Transverse colon (tissue), 4 donors: ENCODE measurements around the gene PJVK. TPM values are rescaled to one million over a fixed set of nuclear protein-coding genes. Genes with fewer than 3 reads are reported as not detected.

Source experiments
- DNase-seq: peaks from one replicate; pipeline ENCODE4 v3.0.0-alpha.2; 2019
- H3K27ac ChIP-seq, 4 donors: fragments of 200-600 bp; sonication (generic); 2 replicates each; pipeline ENCODE4 v1.5.1; 2016 to 2018; ENCODE audit warnings: inconsistent platforms in 4 of 4
- H3K27me3 ChIP-seq: fragments of 200-600 bp; sonication (generic); 2 replicates; pipeline ENCODE4 v1.5.1; 2017; ENCODE audit warnings: inconsistent platforms
- H3K36me3 ChIP-seq, 4 donors: fragments of 200-600 bp; sonication (generic); 2 replicates each; pipeline ENCODE4 v1.5.1; 2017 to 2019; ENCODE audit warnings: inconsistent platforms in 4 of 4
- H3K4me1 ChIP-seq, 4 donors: fragments of 200-600 bp; sonication (generic); 2 replicates each; pipeline ENCODE4 v1.5.1; 2017 to 2020; ENCODE audit warnings: inconsistent platforms in 4 of 4
- H3K4me3 ChIP-seq, 4 donors: fragments of 200-600 bp; sonication (generic); 1 replicate in 1 of 4; 2 replicates in 3 of 4; pipeline versions ENCODE4 v1.5.1 to v1.6.1; 2017 to 2019; ENCODE audit warnings: inconsistent platforms in 4 of 4
- H3K9me3 ChIP-seq, 2 donors: fragments of 200-600 bp; sonication (generic); 2 replicates each; pipeline ENCODE4 v1.5.1; 2017 to 2019; ENCODE audit warnings: inconsistent platforms in 2 of 2
- CTCF ChIP-seq, 5 experiments: fragments of 200-600 bp in 3 of 5; fragments of 450-650 bp in 2 of 5; sonication (generic) in 3 of 5; IDR thresholded peaks; 1 replicate in 2 of 5; 2 replicates in 3 of 5; pipeline ENCODE4 v1.5.1; 2016 to 2017; ENCODE audit warnings: antibody characterized with exemption in 5 of 5, inconsistent platforms in 3 of 5, mild to moderate bottlenecking in 2 of 5, moderate library complexity in 1 of 5
- EP300 ChIP-seq: sonication (generic); formaldehyde crosslinking; IDR thresholded peaks from one replicate; pipeline ENCODE4 v1.6.1; 2017; ENCODE audit warnings: antibody characterized with exemption, low read depth
- POLR2A ChIP-seq: fragments of 450-650 bp; IDR thresholded peaks from one replicate; pipeline ENCODE4 v1.6.1; 2016; ENCODE audit warnings: antibody characterized with exemption, mild to moderate bottlenecking, moderate library complexity
- POLR2AphosphoS5 ChIP-seq, 3 donors: sonication (generic); formaldehyde crosslinking; IDR thresholded peaks; one replicate each; pipeline ENCODE4 v1.6.1; 2016; ENCODE audit warnings: antibody characterized with exemption in 3 of 3
- WGBS, 2 donors: methylation state at CpG; one replicate each; pipeline ENCODE4 v1.1.5; 2018; ENCODE audit warnings: low coverage in 1 of 2; 5-methylcytosine and 5-hydroxymethylcytosine counted together
- in situ Hi-C, 4 donors: fragments of 200-750 bp; cut with MboI; loops; one replicate each; pipeline versions ENCODE4 v1.15.0 to v1.15.1; 2017; ENCODE audit warnings: low sequenced_read_pairs in 3 of 4, low pct_ligation_motif_present in 1 of 4, low pct_unique_long_range_greater_than_20kb in 1 of 4
- intact Hi-C: fragments of 100-400 bp; cut with DNase I; formaldehyde crosslinking; loops from one replicate; pipeline ENCODE4 v1.15.1; 2023; ENCODE audit warnings: low total_unique reads
- total RNA-seq, 4 donors: library from RNA; depleted of rRNA; stranded (reverse); fragments of >200 nt; gene quantifications; one replicate each; pipeline ENCODE4 v1.1.0, GENCODE V29; 2016

The PJVK gene
- 1 to 10 TPM in 2 of 4 donors, not detected in 2; 1.6 to 3.2 TPM for total RNA-seq

- intact Hi-C loops, result loop anchor here (2.0 kb wide), 1 partner anchor 28 kb away; the partner anchor contains the start of gene FKBP7
Observed at GRCh38 chr2:178450774-178451525, at the start of gene PJVK, which contains the start of gene PRKRA. Gene PJVK (plus strand): TSS chr2:178451378. CDS start chr2:178453410, 2,032 bp downstream. Gene PRKRA (minus strand): TSS chr2:178451175. CDS start chr2:178451030, 145 bp downstream.

GRCh38 chr2:178401994-178402437, 49.2 kb upstream of the PJVK start:
- intact Hi-C loops, result no loop called here
- in situ Hi-C loops, result loop anchor here (25.0 kb wide), 2 partner anchors 265 to 290 kb away; partner anchors contain the start of gene RBM45 (in 2 of the 4)
- no peaks in the 10 kb centered on the region for H3K27me3 ChIP-seq
- no peak overlapping the region for H3K4me3 ChIP-seq
- H3K9me3 ChIP-seq, result no peaks in the 10 kb centered on the region
- TF ChIP-seq CTCF (IDR thresholded peaks at IDR 0.05) (no peak), POLR2AphosphoS5 (IDR thresholded peaks at IDR 0.05) (no peak), EP300 (no peak), POLR2A (no peak)
- no peak for DNase-seq
- WGBS, 2 donors, result 81 to 84% methylated on average over 6 of the region's 6 CpGs
- H3K36me3 ChIP-seq, result no peaks in the 10 kb centered on the region
- no peaks in the 10 kb centered on the region for H3K4me1 ChIP-seq
- no peak overlapping the region for H3K27ac ChIP-seq

More at GRCh38 chr2:178450774-178451525, at the start of gene PJVK, which contains the start of gene PRKRA:
- Histone ChIP-seq H3K9me3 (no peaks in the 10 kb centered on the region), H3K36me3 (peaks cover 0 to 10% (median 3%) of the 10 kb centered on the region in 4 donors), H3K27me3 (no peaks in the 10 kb centered on the region), H3K4me1 (peaks cover 6 to 31% (median 22%) of the 10 kb centered on the region in 4 donors), H3K4me3 (peak within 1 kb of the TSS; percentile 53 to 99 (median 82)), H3K27ac (peak within 1 kb of the TSS; percentile 95 to 100 (median 96))
- peak; percentile 98 for DNase-seq
- 6% methylated on average over 30 of the region's 76 CpGs; no CpG with 5 or more reads in 1 of the 2 donors for WGBS, 2 donors
- peak; percentile 95 for TF ChIP-seq POLR2A
- no peak for TF ChIP-seq EP300
- TF ChIP-seq CTCF (IDR thresholded peaks at IDR 0.05), result peak in 1 of 5 experiments; percentile 2
- TF ChIP-seq POLR2AphosphoS5 (IDR thresholded peaks at IDR 0.05), result peak; percentile 95 to 97 (median 97)
- in situ Hi-C loops, result no loop called here

GRCh38 chr2:178403671-178404306, 47.4 kb upstream of the PJVK start:
- no peaks in the 10 kb centered on the region for H3K36me3 ChIP-seq
- in situ Hi-C loops (loop anchor here (25.0 kb wide), 2 partner anchors 266 to 291 kb away; partner anchors contain the start of gene RBM45 (in 2 of the 4)), intact Hi-C loops (no loop called here)
- no peak overlapping the region for H3K27ac ChIP-seq
- no peaks in the 10 kb centered on the region for H3K9me3 ChIP-seq
- H3K27me3 ChIP-seq, result no peaks in the 10 kb centered on the region
- TF ChIP-seq EP300 (no peak), CTCF (IDR thresholded peaks at IDR 0.05) (no peak), POLR2A (no peak), POLR2AphosphoS5 (IDR thresholded peaks at IDR 0.05) (no peak)
- 60 to 79% methylated on average over 3 of the region's 3 CpGs for WGBS, 2 donors
- no peak overlapping the region for H3K4me3 ChIP-seq
- no peak for DNase-seq
- no peaks in the 10 kb centered on the region for H3K4me1 ChIP-seq

GRCh38 chr2:178404368-178404767, 46.8 kb upstream of the PJVK start:
- Histone ChIP-seq H3K9me3 (no peaks in the 10 kb centered on the region), H3K36me3 (no peaks in the 10 kb centered on the region), H3K27ac (no peak overlapping the region), H3K4me3 (no peak overlapping the region), H3K4me1 (no peaks in the 10 kb centered on the region), H3K27me3 (no peaks in the 10 kb centered on the region)
- peak; percentile 22 for DNase-seq
- intact Hi-C loops, result no loop called here
- WGBS, 2 donors, result 31 to 33% methylated on average over 3 to 4 of the region's 4 CpGs
- in situ Hi-C loops, result loop anchor here (25.0 kb wide), 2 partner anchors 267 to 292 kb away; partner anchors contain the start of gene RBM45 (in 2 of the 4)
- TF ChIP-seq POLR2A (no peak), POLR2AphosphoS5 (IDR thresholded peaks at IDR 0.05) (peak in 1 of 3 donors; percentile 58), EP300 (no peak)
